Hepatocyte (in vitro differentiated cells): ENCODE data around the gene PYY.

Experiments
- CTCF ChIP-seq: fragments of 200-600 bp; sonication (generic); IDR thresholded peaks from 2 replicates; pipeline ENCODE4 v1.5.1; 2016; ENCODE audit warnings: antibody characterized with exemption, mild to moderate bottlenecking; ENCODE audit not compliant: poor library complexity
- EZH2 ChIP-seq: fragments of 200-600 bp; sonication (generic); IDR thresholded peaks from 2 replicates; pipeline ENCODE4 v1.6.1; 2016; ENCODE audit warnings: antibody characterized with exemption, mild to moderate bottlenecking, borderline replicate concordance
- EZH2phosphoT487 ChIP-seq: fragments of 200-600 bp; sonication (generic); IDR thresholded peaks from one replicate; pipeline ENCODE4 v1.6.1; 2018; ENCODE audit warnings: antibody characterized with exemption, mild to moderate bottlenecking, low read depth, moderate library complexity; ENCODE audit not compliant: unreplicated experiment, severe bottlenecking

GRCh38 chr17:43912635-43913304 lies 41.0 kb downstream of the PYY start:
- TF ChIP-seq CTCF: no peak
- no peak for TF ChIP-seq EZH2
- TF ChIP-seq EZH2phosphoT487: no peak
